Measurements from ENCODE around the gene ACBD4.

The ACBD4 gene

GRCh38 chr17:45164734-45165269 is 29.3 kb downstream of the ACBD4 start:
- no peak overlapping the region for H3K4me3 ChIP-seq (ENCODE audit: low read depth, low read length)
- no peak for TF ChIP-seq CTCF (IDR thresholded peaks at IDR 0.05; ENCODE audit: low read depth, low read length, missing control alignments)
- no peak for DNase-seq (ENCODE audit: low read depth)

- no peak for TF ChIP-seq CTCF (IDR thresholded peaks at IDR 0.05; ENCODE audit: low read depth, low read length, missing control alignments)
- no peak overlapping the region for H3K4me3 ChIP-seq (ENCODE audit: low read depth, low read length)
- DNase-seq (ENCODE audit: low read depth): no peak
Measured at GRCh38 chr17:45168991-45169752, 33.7 kb downstream of the ACBD4 start.

- H3K4me3 ChIP-seq (ENCODE audit: low read depth, low read length): no peak overlapping the region
- TF ChIP-seq CTCF (IDR thresholded peaks at IDR 0.05; ENCODE audit: low read depth, low read length, missing control alignments): no peak
- DNase-seq (ENCODE audit: low read depth): no peak
Measured at GRCh38 chr17:45170280-45170930, 34.9 kb downstream of the ACBD4 start.

GRCh38 chr17:45170931-45171337 is 35.4 kb downstream of the ACBD4 start:
- TF ChIP-seq CTCF (IDR thresholded peaks at IDR 0.05; ENCODE audit: low read depth, low read length, missing control alignments): no peak
- no peak for DNase-seq (ENCODE audit: low read depth)
- no peak overlapping the region for H3K4me3 ChIP-seq (ENCODE audit: low read depth, low read length)

- no peak overlapping the region for H3K4me3 ChIP-seq (ENCODE audit: low read depth, low read length)
- no peak for TF ChIP-seq CTCF (IDR thresholded peaks at IDR 0.05; ENCODE audit: low read depth, low read length, missing control alignments)
- DNase-seq (ENCODE audit: low read depth): no peak
Measured at GRCh38 chr17:45171338-45172231, 36.1 kb downstream of the ACBD4 start.

GRCh38 chr17:45172232-45172540 is 36.7 kb downstream of the ACBD4 start:
- H3K4me3 ChIP-seq (ENCODE audit: low read depth, low read length): no peak overlapping the region

More at GRCh38 chr17:45172232-45172540, 36.7 kb downstream of the ACBD4 start:
- TF ChIP-seq CTCF (IDR thresholded peaks at IDR 0.05; ENCODE audit: low read depth, low read length, missing control alignments): no peak
- no peak for DNase-seq (ENCODE audit: low read depth)
